B cell (primary cell): ENCODE data around the gene CHD2. TPM values are rescaled to one million over a fixed set of nuclear protein-coding genes. Genes with fewer than 3 reads are reported as not detected.

Source experiments
- ATAC-seq: fragments of 200-7000 bp; cut with Tn5 transposase; one replicate; pipeline ENCODE4 v1.10.0; 2021; ENCODE audit warnings: low read depth, mild to moderate bottlenecking, moderate number of reproducible peaks, moderate library complexity
- CTCF ChIA-PET: fragments of 350-600 bp; sonication (Branson Sonifier 250); formaldehyde crosslinking; loops from one replicate; lab custom pipeline; 2021; ENCODE audit warnings: antibody characterized with exemption, inconsistent platforms; lab: Charles Lee
- POLR2A ChIA-PET: fragments of 350-600 bp; sonication (Branson Sonifier 250); formaldehyde crosslinking; loops from one replicate; lab custom pipeline; 2021; ENCODE audit warnings: antibody characterized with exemption; lab: Charles Lee
- DNase-seq: peaks from one replicate; pipeline ENCODE4 v3.0.0; 2013
- H2AFZ ChIP-seq: 2 replicates; pipeline ENCODE4 v1.6.1; 2012; ENCODE audit warnings: mild to moderate bottlenecking, low read depth, low read length; ENCODE audit not compliant: insufficient read depth, poor library complexity, severe bottlenecking
- H3K27ac ChIP-seq, 2 donors: 1 replicate in 1 of 2; 2 replicates in 1 of 2; pipeline ENCODE4 v1.5.1; 2012 to 2013; ENCODE audit warnings: low read length in 2 of 2, mild to moderate bottlenecking in 2 of 2, moderate library complexity in 1 of 2
- H3K27me3 ChIP-seq, 4 experiments: fragments of 200-600 bp in 1 of 4; sonication (generic) in 1 of 4; replicated peaks in 1 of 4; 1 replicate in 2 of 4; 2 replicates in 2 of 4; pipeline versions ENCODE4 v1.6.1 to v1.7.0; 2013 to 2016; ENCODE audit warnings: low read length in 3 of 4, mild to moderate bottlenecking in 2 of 4, mixed read lengths in 1 of 4, moderate library complexity in 1 of 4; ENCODE audit not compliant: insufficient read depth in 4 of 4, control insufficient read depth in 3 of 4; ENCODE audit errors: control extremely low read depth in 1 of 4
- H3K36me3 ChIP-seq, 2 experiments: replicated peaks in 1 of 2; 1 replicate in 1 of 2; 2 replicates in 1 of 2; pipeline versions ENCODE4 v1.6.1 to v1.7.1; 2013; ENCODE audit warnings: low read length in 1 of 2; ENCODE audit not compliant: insufficient read depth in 2 of 2, control insufficient read depth in 1 of 2; ENCODE audit errors: control extremely low read depth in 1 of 2, extremely low read depth in 1 of 2
- H3K4me1 ChIP-seq, 2 donors: fragments of 200-600 bp in 1 of 2; sonication (generic) in 1 of 2; 1 replicate in 1 of 2; 2 replicates in 1 of 2; pipeline versions ENCODE4 v1.5.1 to v1.6.1; 2013 to 2017; ENCODE audit warnings: low read length in 2 of 2; ENCODE audit not compliant: control insufficient read depth in 2 of 2, insufficient read depth in 2 of 2
- H3K4me2 ChIP-seq: replicated peaks from 2 replicates; pipeline ENCODE3; 2012; ENCODE audit warnings: mild to moderate bottlenecking, low read depth, low read length; ENCODE audit not compliant: poor library complexity, severe bottlenecking
- H3K4me3 ChIP-seq, 5 experiments: fragments of 200-600 bp in 1 of 5; sonication (generic) in 1 of 5; 1 replicate in 3 of 5; 2 replicates in 2 of 5; pipeline versions ENCODE4 v1.5.1 to v1.7.0; 2011 to 2016; ENCODE audit warnings: low read length in 4 of 5, mild to moderate bottlenecking in 4 of 5, low read depth in 2 of 5, control low read depth in 1 of 5, moderate library complexity in 1 of 5; ENCODE audit not compliant: insufficient read depth in 1 of 5; ENCODE audit errors: control extremely low read depth in 1 of 5, extremely low read depth in 1 of 5
- H3K79me2 ChIP-seq: fragments of 200-600 bp; sonication (generic); one replicate; pipeline ENCODE4 v1.6.0; 2016; ENCODE audit warnings: low read length; ENCODE audit not compliant: control insufficient read depth, insufficient read depth
- H3K9ac ChIP-seq: fragments of 200-600 bp; sonication (generic); 2 replicates; pipeline ENCODE4 v1.6.1; 2017; ENCODE audit warnings: mild to moderate bottlenecking, low read length, moderate library complexity
- H3K9me3 ChIP-seq, 3 donors: one replicate each; pipeline versions ENCODE4 v1.6.1 to v1.7.1; 2013; ENCODE audit warnings: low read length in 2 of 3; ENCODE audit not compliant: control insufficient read depth in 2 of 3, insufficient read depth in 1 of 3; ENCODE audit errors: control extremely low read depth in 1 of 3
- H4K20me1 ChIP-seq: 2 replicates; pipeline ENCODE4 v1.6.0; 2012; ENCODE audit warnings: mild to moderate bottlenecking, low read length; ENCODE audit not compliant: insufficient read depth, control insufficient read depth, poor library complexity, severe bottlenecking
- H3K27ac Mint-ChIP-seq: one replicate; pipeline ENCODE4 v1.8.0; 2021; ENCODE audit warnings: mixed read lengths
- H3K27me3 Mint-ChIP-seq: one replicate; pipeline ENCODE4 v1.8.0; 2021; ENCODE audit warnings: mixed read lengths
- H3K4me1 Mint-ChIP-seq: one replicate; pipeline ENCODE4 v1.8.0; 2021; ENCODE audit warnings: mixed read lengths
- H3K4me3 Mint-ChIP-seq: one replicate; pipeline ENCODE4 v1.8.0; 2021; ENCODE audit warnings: mixed read lengths
- H3K9me3 Mint-ChIP-seq: one replicate; pipeline ENCODE4 v1.8.0; 2022; ENCODE audit warnings: mixed read lengths; ENCODE audit not compliant: insufficient read depth
- CTCF ChIP-seq: fragments of 200-600 bp; IDR thresholded peaks from one replicate; pipeline ENCODE4 v1.8.0; 2022; ENCODE audit warnings: antibody characterized with exemption, mild to moderate bottlenecking
- EZH2 ChIP-seq: IDR thresholded peaks from 2 replicates; pipeline ENCODE4 v1.6.1; 2012; ENCODE audit warnings: borderline replicate concordance, low read depth, mild to moderate bottlenecking, moderate library complexity, low read length; ENCODE audit not compliant: insufficient read depth, poor library complexity, severe bottlenecking
- WGBS: methylation state at CpG from one replicate; pipeline ENCODE4 v1.1.5; 2013; ENCODE audit warnings: missing lambda C conversion rate; ENCODE audit not compliant: insufficient coverage; 5-methylcytosine and 5-hydroxymethylcytosine counted together
- intact Hi-C: fragments of 100-400 bp; cut with micrococcal nuclease; formaldehyde crosslinking; loops from one replicate; pipeline ENCODE4 v1.10.0; 2022
- polyA plus RNA-seq: library from polyadenylated mRNA; depleted of rRNA; stranded (reverse); fragments of >200 nt; gene quantifications from 2 replicates; pipeline ENCODE4 v1.2.3, GENCODE V29; 2012
- total RNA-seq, 2 donors: library from RNA; stranded (reverse); fragments of 120-200 nt in 1 of 2; gene quantifications; 1 replicate in 1 of 2; 2 replicates in 1 of 2; pipeline versions ENCODE4 v1.2.3 to v1.2.4, GENCODE V29; 2013 to 2022

Gene CHD2
- total and polyA plus RNA-seq, 2 donors (not counting 1 experiment from before 2014, with no cell fraction given), result 86.9 to 353 TPM

GRCh38 chr15:92897620-92898019 is 2.5 kb upstream of the CHD2 start:
- H3K9me3 Mint-ChIP-seq, result peaks cover 7% of the 10 kb centered on the region
- ChIA-PET CTCF (interaction anchor here (1.7 kb wide), 1 partner anchor 10 kb away, joined by 3 read pairs; no protein-coding TSS in a partner anchor), POLR2A (interaction anchor here (0.6 to 1.0 kb wide), 4 partner anchors 9 to 71 kb away, joined by 3 read pairs; no protein-coding TSS in a partner anchor)
- no peak for ATAC-seq
- H3K79me2 ChIP-seq, result peaks cover 97% of the 10 kb centered on the region
- H3K9me3 ChIP-seq, result no peaks in the 10 kb centered on the region
- H3K27me3 Mint-ChIP-seq, result no peaks in the 10 kb centered on the region
- H3K4me1 Mint-ChIP-seq, result peaks cover 41% of the 10 kb centered on the region
- no peak overlapping the region for H3K4me3 ChIP-seq
- H4K20me1 ChIP-seq, result no peaks in the 10 kb centered on the region
- DNase-seq, result no peak
- no peaks in the 10 kb centered on the region for H3K27me3 ChIP-seq
- H3K4me2 ChIP-seq, result no peak overlapping the region
- H3K27ac Mint-ChIP-seq, result peak overlapping the region; percentile 47
- no peak for TF ChIP-seq EZH2
- no peak for TF ChIP-seq CTCF
- intact Hi-C loops, result no loop called here
- H2AFZ ChIP-seq, result no peak overlapping the region
- H3K4me3 Mint-ChIP-seq, result no peak overlapping the region
- H3K9ac ChIP-seq, result no peak overlapping the region
- peaks cover 6 to 30% of the 10 kb centered on the region in 2 donors for H3K4me1 ChIP-seq
- peak overlapping the region in 1 of 2 donors; percentile 52 for H3K27ac ChIP-seq
- H3K36me3 ChIP-seq, result peaks cover 4 to 47% of the 10 kb centered on the region in 2 experiments
- no CpG with 5 or more reads among the region's 1 CpG for WGBS

- Histone ChIP-seq H3K4me1 (peaks cover 8 to 37% of the 10 kb centered on the region in 2 donors), H3K36me3 (peaks cover 4 to 33% of the 10 kb centered on the region in 2 experiments), H2AFZ (no peak overlapping the region), H3K9me3 (no peaks in the 10 kb centered on the region), H3K79me2 (peaks cover 97% of the 10 kb centered on the region), H3K27me3 (no peaks in the 10 kb centered on the region), H4K20me1 (no peaks in the 10 kb centered on the region), H3K4me3 (peak overlapping the region in 1 of 5 experiments; percentile 4), H3K9ac (no peak overlapping the region), H3K4me2 (peak overlapping the region; percentile 86), H3K27ac (peak overlapping the region; percentile 95)
- peaks cover 46% of the 10 kb centered on the region for H3K4me1 Mint-ChIP-seq
- POLR2A ChIA-PET, result interaction anchor here (1.1 to 11.6 kb wide), 10 partner anchors 9 to 90 kb away, joined by 3 to 164 read pairs (median 9); no protein-coding TSS in a partner anchor
- TF ChIP-seq CTCF, result no peak
- no peak for TF ChIP-seq EZH2
- H3K4me3 Mint-ChIP-seq, result peak overlapping the region; percentile 52
- peaks cover 7% of the 10 kb centered on the region for H3K9me3 Mint-ChIP-seq
- no peaks in the 10 kb centered on the region for H3K27me3 Mint-ChIP-seq
- peak overlapping the region; percentile 84 for H3K27ac Mint-ChIP-seq
- ATAC-seq, result no peak
- WGBS, result 96% methylated on average over 5 of the region's 5 CpGs
- no peak for DNase-seq
- intact Hi-C loops, result no loop called here
- CTCF ChIA-PET, result interaction anchor here (1.3 to 10.3 kb wide), 9 partner anchors 9 to 102 kb away, joined by 8 to 146 read pairs (median 11); no protein-coding TSS in a partner anchor
Observed at GRCh38 chr15:92898988-92899582, 1.0 kb upstream of the CHD2 start.
